GM18508 (cell line): ENCODE data around the gene NIPBL.
"Not testable (repeated sequence)": the region's sequence is repeated elsewhere in the genome, so short reads cannot be mapped to it uniquely, and the experiment has no call there.

ENCODE experiments used
- ATAC-seq: cut with Tn5 transposase; IDR thresholded peaks from one replicate; pipeline ENCODE4 v1.9.1; 2021; ENCODE audit warnings: moderate number of reproducible peaks; ENCODE audit not compliant: insufficient read depth, unreplicated experiment

The NIPBL gene

GRCh38 chr5:37005946-37006540 is 129.5 kb downstream of the NIPBL start:
- ATAC-seq = no peak

DNA sequence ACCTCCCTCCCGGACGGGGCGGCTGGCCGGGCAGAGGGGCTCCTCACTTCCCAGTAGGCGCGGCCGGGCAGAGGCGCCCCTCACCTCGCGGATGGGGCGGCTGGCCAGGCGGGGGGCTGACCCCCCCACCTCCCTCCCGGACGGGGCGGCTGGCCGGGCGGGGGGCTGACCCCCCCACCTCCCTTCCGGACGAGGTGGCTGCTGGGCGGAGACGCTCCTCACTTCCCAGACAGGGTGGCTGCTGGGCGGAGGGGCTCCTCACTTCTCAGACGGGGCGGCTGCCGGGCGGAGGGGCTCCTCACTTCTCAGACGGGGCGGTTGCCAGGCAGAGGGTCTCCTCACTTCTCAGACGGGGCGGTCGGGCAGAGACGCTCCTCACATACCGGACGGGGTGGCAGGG is 136.6 kb downstream of the NIPBL start:
- ATAC-seq = not testable (repeated sequence)

- ATAC-seq = no peak
Measured at GRCh38 chr5:37014321-37014720, 137.8 kb downstream of the NIPBL start.

DNA sequence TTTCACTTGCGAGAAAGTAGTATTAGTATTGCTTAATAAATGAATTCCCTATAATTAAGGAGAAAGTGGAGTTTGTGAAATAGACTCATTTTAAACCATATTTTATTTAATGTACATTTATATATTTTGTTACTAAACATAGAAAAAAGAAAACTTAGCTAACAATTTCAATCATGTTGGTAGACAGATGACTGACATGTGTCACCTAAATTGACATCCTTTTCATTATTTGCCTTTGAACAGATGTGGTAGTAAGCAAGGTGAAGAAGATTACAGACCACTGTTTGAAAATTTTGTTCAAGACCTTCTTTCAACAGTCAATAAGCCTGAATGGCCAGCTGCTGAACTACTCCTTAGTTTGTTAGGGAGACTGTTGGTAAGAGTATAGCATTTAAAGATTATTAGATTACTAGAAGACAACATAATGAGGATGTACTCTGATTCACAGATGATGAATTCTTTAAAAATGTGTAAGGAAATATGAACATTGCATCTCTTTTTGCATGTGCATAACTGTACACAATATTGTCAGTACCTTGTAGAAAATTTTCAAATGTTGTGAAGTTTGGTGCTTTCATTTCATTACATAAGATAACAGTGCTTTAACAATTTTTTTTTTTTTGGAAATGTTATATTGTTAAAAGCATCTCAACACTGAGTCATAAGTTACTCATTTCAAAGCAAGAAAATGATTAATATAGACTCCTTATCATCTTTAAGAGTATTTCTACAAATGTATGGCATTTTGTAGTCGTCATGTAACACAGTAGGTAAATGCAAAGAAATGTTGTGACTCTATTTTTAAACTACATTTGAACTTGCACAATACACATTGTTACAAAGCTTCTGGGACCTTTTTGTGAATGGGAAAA is 139.5 kb downstream of the NIPBL start:
- no peak for ATAC-seq

GRCh38 chr5:37028910-37029309 is 152.3 kb downstream of the NIPBL start:
- no peak for ATAC-seq

- no peak for ATAC-seq
Measured at GRCh38 chr5:37029436-37029835, 152.9 kb downstream of the NIPBL start.

GRCh38 chr5:37034955-37035354 is 158.4 kb downstream of the NIPBL start:
- no peak for ATAC-seq

GRCh38 chr5:37037840-37038239 is 161.3 kb downstream of the NIPBL start:
- no peak for ATAC-seq

GRCh38 chr5:37039824-37040223 is 163.3 kb downstream of the NIPBL start:
- no peak for ATAC-seq

DNA sequence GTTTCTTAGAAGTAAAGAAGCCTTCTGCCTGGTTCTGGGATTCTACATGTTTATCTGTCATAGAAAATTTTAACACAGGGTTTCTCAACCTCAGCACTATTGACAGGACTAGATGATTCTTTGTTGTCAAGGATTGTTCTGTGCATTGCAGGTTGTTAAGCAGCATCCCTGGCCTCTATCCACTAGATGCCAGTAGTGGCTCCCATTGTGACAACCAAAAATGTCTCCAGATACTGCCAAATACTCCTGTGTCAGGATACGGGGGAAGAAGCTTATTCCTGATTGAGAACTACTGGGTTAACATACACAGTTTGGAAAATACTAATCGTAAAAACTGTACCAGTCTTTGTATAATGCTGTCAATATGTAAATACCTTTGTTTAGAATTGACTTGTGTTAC is 167.1 kb downstream of the NIPBL start:
- no peak for ATAC-seq

DNA sequence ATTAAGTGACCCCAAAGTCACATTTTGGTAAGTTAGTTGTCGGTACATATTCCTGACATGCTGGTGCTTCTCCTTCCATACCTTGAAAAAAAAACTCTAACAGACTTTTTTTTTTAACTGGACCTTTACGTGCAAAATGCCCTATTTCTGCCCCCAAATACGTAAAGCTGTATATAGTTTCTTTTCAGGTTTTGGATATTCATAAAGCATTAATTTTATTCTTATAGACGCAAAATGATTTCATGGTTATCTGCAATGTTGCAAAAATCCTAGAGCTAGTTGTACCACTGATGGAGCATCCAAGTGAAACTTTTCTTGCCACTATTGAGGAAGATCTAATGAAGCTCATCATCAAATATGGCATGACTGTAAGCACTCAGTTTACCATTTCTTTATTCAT is 167.6 kb downstream of the NIPBL start:
- ATAC-seq = no peak

DNA sequence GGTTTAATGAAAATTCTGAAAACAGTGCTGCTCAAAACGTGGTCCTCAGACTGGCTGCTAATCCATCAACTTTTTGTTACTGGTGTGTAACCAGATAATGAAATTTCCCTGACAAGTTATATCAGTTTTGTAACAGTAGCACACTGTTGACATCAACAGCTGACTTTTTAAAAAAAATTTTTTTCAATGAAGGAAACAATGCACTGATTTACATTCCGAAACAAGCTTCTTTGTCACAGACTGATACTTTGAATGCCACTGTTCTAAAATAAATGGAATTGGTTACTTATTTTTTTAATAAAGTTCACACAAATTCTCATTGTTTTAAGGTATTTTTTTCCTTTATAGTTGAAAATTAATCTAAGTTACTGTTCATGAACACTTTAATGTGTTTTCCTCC is 169.1 kb downstream of the NIPBL start:
- ATAC-seq = no peak

GRCh38 chr5:37047947-37048346 is 171.4 kb downstream of the NIPBL start:
- no peak for ATAC-seq

GRCh38 chr5:37054391-37054790 is 177.8 kb downstream of the NIPBL start:
- no peak for ATAC-seq

GRCh38 chr5:37055383-37055990 is 178.9 kb downstream of the NIPBL start:
- no peak for ATAC-seq

GRCh38 chr5:37056762-37057161 is 180.2 kb downstream of the NIPBL start:
- no peak for ATAC-seq

DNA sequence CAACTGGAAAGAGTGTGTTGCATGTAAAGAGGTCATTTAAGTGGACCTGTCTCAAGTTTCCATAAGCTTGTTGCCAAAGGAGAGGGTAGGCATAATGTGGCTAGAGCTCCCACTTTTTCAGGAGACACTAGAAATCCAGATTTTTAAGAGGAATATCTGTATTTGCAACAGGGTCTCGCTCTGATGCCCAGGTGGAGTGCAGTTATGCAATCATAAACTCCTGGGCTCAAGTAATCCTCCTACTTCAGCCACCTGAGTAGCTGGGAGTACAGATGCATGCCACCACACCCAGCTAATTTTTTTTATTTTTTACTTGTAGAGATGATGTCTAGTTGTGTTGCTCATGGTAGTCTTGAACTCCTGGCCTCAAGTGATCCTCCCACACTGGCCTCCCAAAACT is 183.5 kb downstream of the NIPBL start:
- ATAC-seq = no peak

GRCh38 chr5:37063739-37064138 is 187.2 kb downstream of the NIPBL start:
- no peak for ATAC-seq

GRCh38 chr5:37064442-37064841 is 187.9 kb downstream of the NIPBL start:
- no peak for ATAC-seq

DNA sequence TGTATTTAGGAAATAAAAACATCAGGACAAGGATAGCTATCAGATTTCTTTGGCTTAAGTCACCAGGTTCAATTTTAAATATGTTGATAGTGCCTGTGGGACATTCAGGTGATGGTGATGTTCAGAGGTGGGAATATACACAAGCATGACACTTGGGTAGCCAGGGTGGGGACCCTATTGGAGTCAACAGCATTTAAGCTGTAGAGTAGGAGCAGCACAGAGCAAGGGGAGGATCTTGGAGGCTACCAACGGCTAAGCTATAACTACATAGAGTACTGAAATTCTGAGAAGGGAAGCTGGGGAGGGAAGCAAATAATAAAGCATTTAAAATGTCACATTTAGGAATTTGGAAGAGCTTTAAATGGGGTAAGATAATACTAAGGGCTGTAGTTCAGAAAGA is 194.9 kb downstream of the NIPBL start:
- ATAC-seq = no peak

- no peak for ATAC-seq
Measured at GRCh38 chr5:37071901-37072581, 195.5 kb downstream of the NIPBL start.
